Measurements from ENCODE around the gene CSAG2.

Gene CSAG2

DNA sequence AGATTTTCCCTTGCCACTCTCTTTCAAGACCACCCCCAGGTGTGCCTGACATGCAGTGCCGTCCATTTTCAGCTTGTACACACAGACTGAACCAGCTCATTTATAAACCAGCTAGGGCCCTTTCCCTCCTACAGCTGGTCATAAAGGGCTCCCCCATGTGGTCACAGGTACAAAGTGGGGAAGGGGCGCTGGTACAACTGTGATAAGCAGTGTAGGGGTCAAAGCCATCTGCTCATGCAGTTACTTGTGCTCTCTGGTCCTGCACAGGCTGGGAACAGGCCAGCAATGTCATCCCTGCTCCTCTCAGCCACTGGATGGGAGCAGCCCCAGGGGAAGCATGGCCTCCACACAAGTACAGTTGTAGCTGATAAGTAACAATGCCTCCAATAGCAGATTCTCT lies 50.8 kb downstream of the CSAG2 start:
- DNase-seq = no peak

All from T1000 (cell line).